ENCODE data around the gene SLC30A4. TPM values are rescaled to one million over a fixed set of nuclear protein-coding genes. Genes with fewer than 3 reads are reported as not detected.
A peak's percentile ranks its signal among the peaks of the same experiment; 100 is the strongest.

SLC30A4 gene
- total RNA-seq, 4 donors from 2014 or later = 8.2 to 13.1 (median 11.2) TPM

DNA sequence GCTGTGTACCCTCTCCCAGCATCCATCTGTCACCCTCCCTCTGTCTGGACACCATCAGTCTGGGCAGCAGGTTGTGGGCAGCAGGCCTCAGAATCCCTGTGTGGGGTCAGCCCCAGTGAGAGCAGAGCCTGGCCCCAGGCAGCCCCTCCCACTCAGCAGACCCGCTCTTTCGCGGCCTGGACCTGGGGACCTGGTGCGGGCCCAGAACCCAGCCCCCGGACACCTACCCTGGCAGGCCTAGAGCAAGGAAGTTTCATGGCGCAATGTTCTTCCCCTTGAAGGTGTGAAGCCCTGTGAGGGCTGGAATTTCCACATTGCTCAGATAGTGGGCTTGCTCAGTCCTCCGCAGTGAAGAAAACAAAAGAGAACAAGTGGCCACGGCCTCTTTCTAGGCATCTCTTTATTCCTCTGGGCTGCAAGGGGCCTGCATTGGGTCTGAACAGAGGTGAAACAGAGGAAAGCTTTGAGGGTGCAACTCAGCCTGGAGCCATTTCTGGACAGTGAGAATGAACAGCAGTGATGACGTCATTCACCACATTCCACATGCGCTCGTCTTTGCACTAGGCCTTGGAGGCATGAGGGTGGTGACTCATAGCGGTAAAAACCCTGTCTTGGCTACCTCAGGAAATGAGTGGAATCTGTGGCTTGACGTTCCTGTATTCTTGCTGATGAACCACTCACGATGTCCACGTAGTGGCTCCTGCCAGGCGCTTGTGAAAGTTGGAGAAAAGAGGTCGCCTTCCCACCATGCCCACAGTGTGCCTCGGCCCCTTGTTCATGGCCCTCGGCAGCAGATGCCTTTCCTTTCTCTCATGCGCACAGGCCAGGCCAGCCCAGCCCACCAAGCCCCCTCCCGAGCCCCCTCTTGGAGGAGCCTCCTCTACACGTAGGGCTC, 66.1 kb downstream of the SLC30A4 start:
- H3K4me3 ChIP-seq = no peak overlapping the region
- DNase-seq (ENCODE audit: low spot score in 2 of 2) = peak in 1 of 2 donors; percentile 51
- peak overlapping the region; percentile 35 to 83 (median 74) for H3K27ac ChIP-seq
- no peaks in the 10 kb centered on the region for H3K36me3 ChIP-seq
- 51 to 58% methylated on average over 21 of the region's 22 CpGs for WGBS, 2 donors
- no peaks in the 10 kb centered on the region for H3K27me3 ChIP-seq
- TF ChIP-seq CTCF (IDR thresholded peaks at IDR 0.05) (no peak), EP300 (IDR thresholded peaks at IDR 0.05) (peak in 1 of 2 donors; percentile 57)
- no peaks in the 10 kb centered on the region for H3K9me3 ChIP-seq
- peaks cover 0 to 21% (median 2%) of the 10 kb centered on the region in 4 donors for H3K4me1 ChIP-seq

- no peak for TF ChIP-seq POLR2A (IDR thresholded peaks at IDR 0.05)
- TF ChIP-seq EP300 (IDR thresholded peaks at IDR 0.05) = peak in 1 of 2 donors; percentile 10
- H3K36me3 ChIP-seq = no peaks in the 10 kb centered on the region
- H3K27me3 ChIP-seq = no peaks in the 10 kb centered on the region
- 44 to 53% methylated on average over 8 of the region's 8 CpGs for WGBS, 2 donors
- no peaks in the 10 kb centered on the region for H3K9me3 ChIP-seq
- peak; percentile 34 to 66 for DNase-seq (ENCODE audit: low spot score in 2 of 2)
- H3K27ac ChIP-seq = peak overlapping the region in 1 of 4 donors; percentile 58
- peaks cover 0 to 21% (median 2%) of the 10 kb centered on the region in 4 donors for H3K4me1 ChIP-seq
- no peak overlapping the region for H3K4me3 ChIP-seq
Measured at GRCh38 chr15:45454814-45455213, 67.7 kb downstream of the SLC30A4 start.

DNA sequence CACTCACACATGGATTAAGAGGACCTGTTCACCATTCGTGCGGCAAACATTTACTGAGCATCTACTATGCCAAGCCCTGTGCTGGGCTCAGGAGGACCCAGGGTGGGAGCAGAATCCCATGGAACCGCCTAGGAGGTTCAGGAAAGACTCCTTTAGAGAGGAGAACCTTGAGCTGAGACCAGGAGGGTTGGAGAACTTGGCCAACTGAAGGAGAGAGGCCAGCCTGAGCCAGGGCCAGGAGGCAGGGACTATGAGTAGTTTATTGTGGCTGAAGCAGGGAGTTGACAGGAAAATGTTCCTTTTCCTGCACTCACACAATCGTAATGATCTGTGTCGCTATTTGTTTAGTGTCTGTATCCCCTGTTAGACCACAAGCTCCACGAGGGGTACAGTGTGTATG, 71.3 kb downstream of the SLC30A4 start:
- Histone ChIP-seq H3K4me3 (no peak overlapping the region), H3K27me3 (no peaks in the 10 kb centered on the region), H3K4me1 (peaks cover 0 to 2% (median 0%) of the 10 kb centered on the region in 4 donors), H3K27ac (no peak overlapping the region), H3K36me3 (no peaks in the 10 kb centered on the region), H3K9me3 (no peaks in the 10 kb centered on the region)
- DNase-seq (ENCODE audit: low spot score in 2 of 2) = no peak
- 85 to 92% methylated on average over 6 of the region's 6 CpGs for WGBS, 2 donors
- TF ChIP-seq POLR2A (IDR thresholded peaks at IDR 0.05) (no peak), EP300 (IDR thresholded peaks at IDR 0.05) (no peak), CTCF (IDR thresholded peaks at IDR 0.05) (no peak)

DNA sequence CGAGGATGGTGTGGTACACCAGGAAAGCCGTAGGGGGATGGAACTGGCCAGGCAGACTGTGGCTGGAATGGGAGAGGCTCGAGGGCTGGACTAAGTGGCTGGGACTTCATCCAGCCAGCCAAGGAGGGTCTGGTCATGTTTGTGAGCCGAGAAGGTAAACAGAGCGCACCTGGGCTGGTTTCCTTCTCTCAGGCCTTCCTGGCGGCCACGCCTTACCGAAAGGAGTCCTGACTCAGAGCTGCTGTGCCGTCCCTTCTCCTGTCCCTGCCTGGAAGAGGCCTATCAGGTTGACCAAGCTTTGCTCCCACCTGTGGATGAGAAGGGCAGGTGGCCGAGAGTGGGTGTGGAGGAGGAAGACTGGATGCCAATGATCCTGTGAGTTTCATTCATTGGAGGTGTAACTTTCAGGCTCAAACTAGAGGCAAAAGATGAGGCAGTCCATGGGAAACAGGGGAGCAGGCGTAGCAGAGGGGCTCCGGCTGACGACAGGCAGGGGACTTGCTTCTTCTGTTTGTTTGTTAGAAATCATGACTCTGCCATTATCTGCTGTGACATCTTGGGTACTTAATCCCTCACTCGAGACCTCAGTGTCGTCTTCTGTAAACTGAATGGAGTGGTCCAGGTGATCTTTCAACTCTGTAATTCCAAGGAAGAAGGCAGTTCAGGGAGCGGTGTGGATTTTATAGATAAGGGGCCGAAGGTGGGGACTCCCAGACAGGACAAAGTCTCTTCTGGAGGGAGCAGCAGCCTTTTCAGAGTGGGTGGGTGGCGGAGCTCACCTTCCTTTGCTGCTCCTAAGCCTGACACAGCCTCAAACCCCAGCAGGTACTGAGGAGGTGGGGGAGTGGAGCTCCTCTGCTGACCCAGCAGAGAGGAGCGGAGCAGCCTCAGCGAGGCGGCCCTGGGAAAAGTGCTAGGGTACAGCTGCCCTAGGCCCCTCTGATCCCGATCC, 72.4 kb downstream of the SLC30A4 start:
- TF ChIP-seq CTCF (IDR thresholded peaks at IDR 0.05) (no peak), EP300 (IDR thresholded peaks at IDR 0.05) (no peak), POLR2A (IDR thresholded peaks at IDR 0.05) (no peak)
- DNase-seq (ENCODE audit: low spot score in 2 of 2) = no peak
- no peaks in the 10 kb centered on the region for H3K9me3 ChIP-seq
- H3K4me3 ChIP-seq = no peak overlapping the region
- H3K27me3 ChIP-seq = no peaks in the 10 kb centered on the region
- WGBS, 2 donors = 88 to 89% methylated on average over 22 of the region's 22 CpGs
- H3K4me1 ChIP-seq = peaks cover 0 to 4% (median 0%) of the 10 kb centered on the region in 4 donors
- H3K27ac ChIP-seq = peak overlapping the region in 1 of 4 donors; percentile 40
- no peaks in the 10 kb centered on the region for H3K36me3 ChIP-seq

GRCh38 chr15:45449395-45449794, 73.2 kb downstream of the SLC30A4 start:
- no peak for DNase-seq (ENCODE audit: low spot score in 2 of 2)
- H3K27ac ChIP-seq = peak overlapping the region in 1 of 4 donors; percentile 40
- H3K4me1 ChIP-seq = peaks cover 0 to 5% (median 0%) of the 10 kb centered on the region in 4 donors
- TF ChIP-seq POLR2A (IDR thresholded peaks at IDR 0.05) (no peak), CTCF (IDR thresholded peaks at IDR 0.05) (no peak), EP300 (IDR thresholded peaks at IDR 0.05) (no peak)
- WGBS, 2 donors = 69 to 71% methylated on average over 4 of the region's 4 CpGs
- no peaks in the 10 kb centered on the region for H3K36me3 ChIP-seq
- H3K27me3 ChIP-seq = no peaks in the 10 kb centered on the region
- H3K4me3 ChIP-seq = no peak overlapping the region
- no peaks in the 10 kb centered on the region for H3K9me3 ChIP-seq

Measured in tibial nerve (tissue), 4 donors.